Erythroblast (primary cell): ENCODE data around the gene CRTAC1.

ENCODE experiments used
- GATA1 ChIP-seq: IDR thresholded peaks from 2 replicates; pipeline ENCODE4 v1.6.1; 2011; ENCODE audit warnings: low read depth, mild to moderate bottlenecking, control low read depth, low read length, moderate library complexity
- POLR2A ChIP-seq: IDR thresholded peaks from 2 replicates; pipeline ENCODE4 v1.6.1; 2011; ENCODE audit warnings: mild to moderate bottlenecking, low read length

GRCh38 chr10:98076086-98076485, 45.7 kb upstream of the CRTAC1 start:
- TF ChIP-seq POLR2A (no peak), GATA1 (no peak)
